Skeletal muscle tissue (tissue), 4 donors: ENCODE results near the gene PCMT1. TPM values are rescaled to one million over a fixed set of nuclear protein-coding genes. Genes with fewer than 3 reads are reported as not detected.
"Not testable (repeated sequence)": the region's sequence is repeated elsewhere in the genome, so short reads cannot be mapped to it uniquely, and the experiment has no call there.

ENCODE experiments used
- H3K27ac ChIP-seq: one replicate; pipeline ENCODE4 v1.7.0; 2013; ENCODE audit warnings: mild to moderate bottlenecking, low read depth, low read length, inconsistent platforms
- H3K27me3 ChIP-seq, 3 donors: one replicate each; pipeline ENCODE4 v1.7.0; 2013; ENCODE audit warnings: low read length in 3 of 3; ENCODE audit not compliant: control insufficient read depth in 3 of 3, insufficient read depth in 3 of 3
- H3K36me3 ChIP-seq, 3 donors: one replicate each; pipeline ENCODE4 v1.7.0; 2013; ENCODE audit warnings: low read length in 3 of 3; ENCODE audit not compliant: control insufficient read depth in 3 of 3, insufficient read depth in 3 of 3
- H3K4me1 ChIP-seq, 3 donors: one replicate each; pipeline ENCODE4 v1.7.0; 2013; ENCODE audit warnings: low read length in 3 of 3, mild to moderate bottlenecking in 3 of 3; ENCODE audit not compliant: control insufficient read depth in 3 of 3, insufficient read depth in 3 of 3
- H3K4me3 ChIP-seq, 3 donors: one replicate each; pipeline ENCODE4 v1.7.0; 2013; ENCODE audit warnings: low read length in 3 of 3
- H3K9ac ChIP-seq, 3 donors: one replicate each; pipeline ENCODE4 v1.7.0; 2013; ENCODE audit warnings: low read length in 3 of 3, mild to moderate bottlenecking in 3 of 3, moderate library complexity in 2 of 3, low read depth in 1 of 3
- H3K9me3 ChIP-seq, 3 donors: one replicate each; pipeline ENCODE4 v1.7.0; 2013; ENCODE audit warnings: low read length in 3 of 3; ENCODE audit not compliant: control insufficient read depth in 3 of 3
- total RNA-seq: library from RNA; depleted of rRNA; stranded (reverse); fragments of >200 nt; gene quantifications from one replicate; pipeline ENCODE4 v1.2.3, GENCODE V29; 2014
- donor health status: Osteomylitis.

The PCMT1 gene
- total RNA-seq, 1 donor from 2014 or later = 63.7 TPM

DNA sequence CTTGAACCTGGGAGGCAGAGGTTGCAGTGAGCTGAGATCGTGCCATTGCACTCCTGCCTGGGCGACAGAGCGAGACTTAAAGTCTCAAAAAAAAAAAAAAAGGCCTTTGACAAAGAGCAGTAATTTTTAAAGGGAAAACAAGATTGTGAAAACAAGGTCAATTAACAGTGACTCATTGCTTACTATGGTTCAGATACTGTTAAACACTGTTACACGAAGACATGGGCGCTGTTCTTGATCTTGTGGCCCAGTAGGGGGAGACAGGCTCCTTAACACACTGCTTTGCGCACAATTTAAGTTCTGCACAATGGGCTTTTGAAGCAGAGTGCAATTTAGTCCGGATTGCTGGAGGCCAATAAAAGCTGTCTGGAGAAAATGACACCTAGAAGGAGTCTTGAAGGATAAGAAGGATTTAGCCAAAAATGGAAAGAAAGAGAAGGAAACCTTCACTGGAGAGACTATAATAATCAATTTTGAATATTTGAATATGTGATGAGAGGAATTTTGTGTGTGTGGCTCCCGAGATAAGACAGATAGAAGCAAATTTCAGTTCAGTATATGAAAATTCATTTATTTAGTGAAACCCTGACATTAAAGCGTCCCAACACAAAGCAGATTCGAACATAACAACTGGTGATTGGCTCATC is 25.6 kb upstream of the PCMT1 start:
- Histone ChIP-seq H3K27ac (no peak overlapping the region), H3K9ac (no peak overlapping the region), H3K9me3 (no peaks in the 10 kb centered on the region), H3K27me3 (no peaks in the 10 kb centered on the region), H3K4me3 (no peak overlapping the region), H3K36me3 (peaks cover 3 to 19% (median 17%) of the 10 kb centered on the region in 3 donors), H3K4me1 (no peaks in the 10 kb centered on the region)

DNA sequence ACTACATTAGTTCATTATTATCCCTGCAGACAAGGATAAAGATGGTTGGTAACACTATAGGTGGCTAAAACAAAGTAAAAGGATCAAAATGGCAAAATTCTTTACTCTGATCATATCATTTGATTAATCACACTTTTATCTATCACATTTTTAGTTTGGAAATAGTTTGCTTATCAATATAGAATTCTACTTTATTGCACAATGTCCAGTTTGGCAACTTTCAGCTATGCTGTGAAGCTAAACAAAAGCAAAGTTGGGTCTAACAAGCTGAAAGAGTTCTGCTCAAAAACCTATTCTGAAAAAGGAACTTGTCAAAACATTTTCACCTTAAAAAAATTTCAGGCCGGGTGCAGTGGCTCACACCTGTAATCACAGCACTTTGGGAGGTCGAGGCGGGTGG is 23.8 kb upstream of the PCMT1 start:
- H3K9me3 ChIP-seq = no peaks in the 10 kb centered on the region
- no peak overlapping the region for H3K27ac ChIP-seq
- no peaks in the 10 kb centered on the region for H3K4me1 ChIP-seq

DNA sequence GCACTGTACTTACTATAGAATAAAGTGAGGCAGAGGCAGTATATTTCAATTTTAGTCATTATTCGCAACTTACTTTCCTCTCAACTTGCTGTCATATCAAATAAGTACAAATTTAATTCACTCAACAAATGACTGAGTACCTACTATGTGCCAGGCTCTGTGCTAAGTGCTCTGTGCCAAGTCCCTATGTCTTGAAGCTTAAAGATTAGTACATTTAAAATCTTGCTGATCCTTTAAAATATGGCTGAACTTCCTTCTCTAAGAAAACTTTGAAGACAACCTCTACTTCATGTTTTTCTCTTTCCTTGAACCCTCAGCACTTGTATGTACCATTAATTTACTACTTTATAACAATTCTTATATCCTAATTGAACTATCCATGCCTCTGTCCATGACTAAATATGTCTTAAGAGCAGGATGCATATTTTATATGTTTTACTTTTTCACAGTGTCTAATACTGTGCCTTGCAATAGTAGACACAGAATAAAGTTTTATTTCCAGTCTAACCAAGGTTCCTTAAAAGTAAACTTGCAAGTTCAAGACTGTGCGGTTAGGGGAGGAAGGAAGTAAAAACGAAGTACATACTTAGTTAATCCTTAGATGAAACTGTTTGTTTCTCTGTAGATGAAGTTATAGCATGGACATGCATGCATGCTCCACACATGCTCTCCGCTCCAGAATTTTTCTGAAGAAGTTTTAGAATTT is 21.6 kb upstream of the PCMT1 start:
- Histone ChIP-seq H3K9me3 (no peaks in the 10 kb centered on the region), H3K27me3 (no peaks in the 10 kb centered on the region), H3K36me3 (peaks cover 10 to 43% (median 35%) of the 10 kb centered on the region in 3 donors), H3K4me1 (no peaks in the 10 kb centered on the region), H3K4me3 (no peak overlapping the region), H3K9ac (no peak overlapping the region), H3K27ac (no peak overlapping the region)

More for the DNA sequence above, 23.8 kb upstream of the PCMT1 start:
- H3K4me3 ChIP-seq = no peak overlapping the region
- no peaks in the 10 kb centered on the region for H3K27me3 ChIP-seq
- peaks cover 3 to 35% (median 31%) of the 10 kb centered on the region in 3 donors for H3K36me3 ChIP-seq
- no peak overlapping the region for H3K9ac ChIP-seq

DNA sequence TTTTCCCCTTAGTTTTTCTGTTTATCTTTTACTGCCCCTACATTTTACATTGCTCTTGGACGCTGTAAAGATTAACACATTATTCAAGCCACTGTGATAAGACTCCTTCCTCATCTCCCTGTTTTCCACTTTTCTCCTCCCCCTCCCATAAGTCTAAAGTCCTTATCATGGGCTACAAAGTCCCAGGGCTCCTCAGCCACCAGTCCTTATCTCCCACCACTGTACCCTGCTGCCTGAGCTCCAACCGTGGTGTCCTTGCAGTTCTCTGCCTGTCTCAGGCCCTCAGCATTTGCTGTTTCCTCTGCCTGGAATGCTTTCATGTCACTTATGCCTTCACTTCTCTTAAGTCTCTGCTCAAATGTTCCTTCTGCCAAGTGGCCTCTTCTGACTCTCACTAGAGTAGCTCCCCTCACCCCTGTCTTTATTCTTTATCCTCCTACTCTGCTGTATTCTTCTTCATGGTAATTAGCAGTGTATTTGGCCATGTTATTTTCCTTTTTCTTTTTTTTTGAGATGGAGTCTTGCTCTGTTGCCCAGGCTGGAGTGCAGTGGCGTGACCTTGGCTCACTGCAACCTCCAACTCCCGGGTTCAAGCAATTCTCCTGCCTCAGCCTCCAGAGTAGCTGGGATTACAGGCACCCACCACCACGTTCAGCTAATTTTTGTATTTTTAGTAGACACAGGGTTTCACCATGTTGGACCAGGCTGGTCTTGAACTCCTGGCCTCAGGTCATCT is 20.9 kb upstream of the PCMT1 start:
- no peak overlapping the region for H3K4me3 ChIP-seq
- no peaks in the 10 kb centered on the region for H3K27me3 ChIP-seq
- H3K9ac ChIP-seq = no peak overlapping the region
- H3K4me1 ChIP-seq = no peaks in the 10 kb centered on the region
- peaks cover 13 to 46% (median 38%) of the 10 kb centered on the region in 3 donors for H3K36me3 ChIP-seq
- H3K9me3 ChIP-seq = no peaks in the 10 kb centered on the region
- no peak overlapping the region for H3K27ac ChIP-seq

DNA sequence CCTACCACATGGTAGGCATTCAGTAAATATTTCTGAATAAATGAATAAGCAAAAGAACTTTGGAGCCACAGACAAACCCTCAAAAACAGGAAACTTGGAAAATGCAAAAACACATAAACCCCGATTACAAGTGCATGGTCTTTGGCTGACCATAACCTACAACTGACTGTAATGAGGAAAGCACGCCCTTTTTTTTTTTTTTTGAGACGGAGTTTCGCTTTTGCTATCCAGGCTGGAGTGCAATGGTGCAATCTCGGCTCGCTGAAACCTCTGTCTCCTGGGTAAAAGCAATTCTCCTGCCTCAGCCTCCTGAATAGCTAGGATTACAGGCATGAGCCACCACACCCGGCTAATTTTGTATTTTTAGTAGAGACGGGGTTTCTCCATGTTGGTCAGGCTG is 19.7 kb upstream of the PCMT1 start:
- no peak overlapping the region for H3K27ac ChIP-seq
- no peaks in the 10 kb centered on the region for H3K9me3 ChIP-seq
- H3K4me3 ChIP-seq = no peak overlapping the region
- H3K27me3 ChIP-seq = no peaks in the 10 kb centered on the region
- peaks cover 12 to 51% (median 40%) of the 10 kb centered on the region in 3 donors for H3K36me3 ChIP-seq
- H3K9ac ChIP-seq = no peak overlapping the region
- H3K4me1 ChIP-seq = no peaks in the 10 kb centered on the region

DNA sequence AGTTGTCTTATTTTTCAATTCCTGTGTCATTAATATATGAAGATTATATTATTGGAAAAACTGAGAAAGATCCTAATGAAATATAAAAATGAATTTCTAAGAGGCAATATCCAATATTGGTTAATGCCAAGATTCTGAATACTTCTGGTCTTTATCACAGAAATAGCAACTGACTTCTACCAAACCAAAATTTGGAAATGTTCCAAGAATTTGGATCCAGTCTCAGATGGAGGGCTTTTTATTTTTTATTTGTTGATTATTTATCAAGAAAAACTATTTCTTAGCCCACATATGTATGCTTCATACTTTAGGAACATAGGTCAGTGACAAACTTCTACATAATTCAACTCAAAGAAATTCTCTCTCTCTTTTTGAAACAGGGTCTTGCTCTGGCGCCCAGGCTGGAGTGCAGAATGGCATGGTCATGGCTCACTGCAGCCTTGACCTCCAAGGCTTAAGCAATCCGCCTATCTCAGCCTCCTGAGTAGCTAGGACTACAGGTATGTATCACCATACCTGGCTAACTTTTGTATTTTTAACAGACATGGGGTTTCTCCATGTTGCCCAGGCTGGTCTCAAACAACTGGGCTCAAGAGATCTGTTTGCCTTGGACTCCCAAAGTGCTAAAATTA is 16.3 kb upstream of the PCMT1 start:
- H3K9ac ChIP-seq = no peak overlapping the region
- H3K4me3 ChIP-seq = no peak overlapping the region
- peaks cover 23 to 53% (median 49%) of the 10 kb centered on the region in 3 donors for H3K36me3 ChIP-seq
- H3K9me3 ChIP-seq = no peaks in the 10 kb centered on the region
- H3K27ac ChIP-seq = no peak overlapping the region
- H3K27me3 ChIP-seq = no peaks in the 10 kb centered on the region
- no peaks in the 10 kb centered on the region for H3K4me1 ChIP-seq

DNA sequence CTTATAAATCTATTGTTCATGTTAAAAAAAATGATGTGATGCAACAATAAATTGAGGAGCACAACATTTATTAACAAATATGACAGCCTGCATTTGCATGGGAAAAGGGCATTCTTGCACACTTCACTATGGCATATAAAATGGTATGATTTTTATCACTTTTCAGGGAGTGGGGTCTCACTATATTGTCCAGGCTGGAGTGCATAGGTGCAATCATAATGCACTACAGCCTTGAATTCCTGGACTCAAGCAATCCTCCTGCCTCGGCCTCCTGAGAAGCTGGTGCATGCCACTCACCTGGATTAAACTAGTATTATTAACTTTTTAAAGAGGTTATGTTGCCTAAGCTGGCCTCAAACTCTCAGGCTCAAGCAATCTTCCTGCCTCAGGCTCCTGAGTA is 14.6 kb upstream of the PCMT1 start:
- Histone ChIP-seq H3K4me3 (no peak overlapping the region), H3K27me3 (no peaks in the 10 kb centered on the region), H3K9ac (no peak overlapping the region), H3K4me1 (no peaks in the 10 kb centered on the region), H3K27ac (no peak overlapping the region), H3K36me3 (peaks cover 25 to 49% (median 44%) of the 10 kb centered on the region in 3 donors), H3K9me3 (no peaks in the 10 kb centered on the region)

DNA sequence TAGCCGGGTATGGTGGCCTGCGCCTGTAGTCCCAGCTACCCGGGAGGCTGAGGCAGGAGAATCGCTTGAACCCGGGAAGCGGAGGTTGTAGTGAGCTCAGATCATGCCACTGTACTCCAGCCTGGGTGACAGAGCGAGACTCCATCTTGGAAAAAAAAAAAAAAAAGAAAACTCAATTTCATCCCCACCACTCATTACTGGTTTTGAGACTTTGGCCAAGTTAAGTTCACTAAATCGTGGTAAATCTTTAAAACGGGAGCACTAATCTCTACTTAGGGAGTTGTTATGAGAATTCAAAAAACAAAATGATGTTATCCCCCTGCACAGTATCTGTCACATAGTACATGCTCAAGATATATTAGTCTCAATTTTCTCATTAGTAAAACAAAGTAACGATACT is 4.3 kb upstream of the PCMT1 start:
- peak overlapping the region in 1 of 3 donors; percentile 95 for H3K9ac ChIP-seq
- H3K27me3 ChIP-seq, H3K27ac ChIP-seq, H3K9me3 ChIP-seq: not testable (repeated sequence)
- H3K36me3 ChIP-seq = peaks cover 18 to 22% (median 21%) of the 10 kb centered on the region in 3 donors
- H3K4me1 ChIP-seq = peaks cover 10 to 16% (median 11%) of the 10 kb centered on the region in 3 donors
- peak overlapping the region in 2 of 3 donors; percentile 94 to 96 for H3K4me3 ChIP-seq

DNA sequence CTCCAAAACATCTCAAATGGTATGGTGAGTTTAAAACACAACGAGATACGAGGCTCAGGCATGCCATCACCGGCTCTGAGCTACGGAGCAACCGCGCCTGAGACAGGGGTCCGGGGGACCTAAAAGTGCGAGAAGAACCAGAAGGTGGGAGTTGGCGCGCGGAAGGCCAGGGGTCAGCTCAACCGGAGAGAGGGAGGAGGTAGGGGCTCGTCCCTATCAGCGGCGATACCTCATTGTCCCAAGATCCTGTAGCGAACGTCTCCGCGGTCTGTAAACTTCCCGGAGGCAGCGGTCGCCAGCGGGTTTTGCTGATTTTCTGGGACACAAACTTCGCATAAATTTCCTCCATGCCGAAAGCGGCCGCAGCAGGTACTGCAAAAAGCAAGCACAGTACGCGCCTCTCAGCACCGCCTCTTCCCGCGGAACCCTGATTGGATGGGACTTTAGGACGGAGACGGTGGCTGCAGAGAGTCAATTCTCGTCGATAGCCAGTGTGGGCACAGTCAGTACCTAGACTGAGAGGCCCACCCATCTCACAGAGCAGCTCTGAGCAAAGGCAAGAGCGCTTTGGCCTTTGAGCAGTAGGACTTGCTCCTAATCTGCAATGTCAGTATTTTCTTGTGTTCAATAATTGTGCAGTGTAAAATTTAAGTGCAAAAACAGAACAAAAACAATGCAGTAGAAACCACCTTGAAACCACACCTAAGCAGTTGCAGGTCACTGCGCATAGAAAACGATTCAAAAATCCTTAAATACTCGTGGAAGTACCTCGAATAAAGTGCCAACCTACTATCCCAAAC is 3.2 kb upstream of the PCMT1 start, which contains the start of gene NUP43:
Gene NUP43 (minus strand): TSS at position 383 of the 800 bp plus-strand sequence. CDS start 34 bp downstream, at position 349.
- H3K9ac ChIP-seq = peak within 1 kb of the TSS; percentile 93 to 95 (median 93)
- H3K9me3 ChIP-seq = no peaks in the 10 kb centered on the region
- peaks cover 17 to 19% (median 18%) of the 10 kb centered on the region in 3 donors for H3K4me1 ChIP-seq

More for the DNA sequence above, 3.2 kb upstream of the PCMT1 start, which contains the start of gene NUP43:
- peak within 1 kb of the TSS; percentile 94 to 96 (median 95) for H3K4me3 ChIP-seq
- peaks cover 11 to 12% (median 12%) of the 10 kb centered on the region in 3 donors for H3K36me3 ChIP-seq
- peak within 1 kb of the TSS; percentile 78 for H3K27ac ChIP-seq
- no peaks in the 10 kb centered on the region for H3K27me3 ChIP-seq
